PFSK-1 (cell line): ENCODE results near the gene MPP2.
A peak's percentile ranks its signal among the peaks of the same experiment; 100 is the strongest.

Experiments used
- FOXP2 ChIP-seq: optimal IDR thresholded peaks from 2 replicates; pipeline ENCODE3; 2011; ENCODE audit warnings: borderline replicate concordance, control low read depth, inconsistent platforms; ENCODE audit not compliant: insufficient read depth; ENCODE audit errors: extremely low read length, extremely low read depth
- POLR2AphosphoS5 ChIP-seq: IDR thresholded peaks from 2 replicates; pipeline ENCODE4 v1.6.1; 2012; ENCODE audit warnings: low read depth, mild to moderate bottlenecking, control low read depth, low read length, moderate library complexity
- SIN3A ChIP-seq: IDR thresholded peaks from 2 replicates; pipeline ENCODE4 v1.6.1; 2012; ENCODE audit warnings: mild to moderate bottlenecking, low read length, moderate library complexity, borderline replicate concordance; ENCODE audit not compliant: insufficient read depth
- TAF1 ChIP-seq: IDR thresholded peaks from 2 replicates; pipeline ENCODE4 v1.6.1; 2012; ENCODE audit warnings: low read length, control low read depth, borderline replicate concordance; ENCODE audit not compliant: insufficient read depth
- TF ChIP-seq, protein P1 (sequence below), 2 experiments: IDR thresholded peaks; 2 replicates each; pipeline versions ENCODE4 v1.6.1 to v1.8.0; 2011 to 2012; ENCODE audit warnings: low read depth in 2 of 2, low read length in 2 of 2, control low read depth in 1 of 2, inconsistent platforms in 1 of 2, mild to moderate bottlenecking in 1 of 2, moderate library complexity in 1 of 2; ENCODE audit not compliant: insufficient read depth in 1 of 2

MPP2 gene

DNA sequence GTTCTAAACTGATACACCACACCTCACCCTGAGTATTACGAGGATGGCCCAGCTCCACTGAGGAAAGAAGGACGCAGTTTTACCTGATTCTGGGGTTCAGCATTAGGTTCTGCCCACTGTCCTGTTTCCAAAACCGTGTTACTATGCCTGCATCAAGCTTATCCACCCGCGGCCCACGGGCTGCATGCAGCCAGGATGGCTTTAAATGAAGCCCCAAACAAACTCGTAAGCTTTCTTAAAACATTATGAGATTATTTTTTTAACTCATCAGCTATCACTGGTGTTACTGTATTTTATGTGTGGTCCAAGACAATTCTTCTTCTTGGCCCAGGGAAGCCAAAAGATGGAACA lies 64.4 kb downstream of the MPP2 start:
- no peak for TF ChIP-seq SIN3A
- no peak for TF ChIP-seq FOXP2
- TF ChIP-seq TAF1 = no peak
- TF ChIP-seq, protein P1, sequence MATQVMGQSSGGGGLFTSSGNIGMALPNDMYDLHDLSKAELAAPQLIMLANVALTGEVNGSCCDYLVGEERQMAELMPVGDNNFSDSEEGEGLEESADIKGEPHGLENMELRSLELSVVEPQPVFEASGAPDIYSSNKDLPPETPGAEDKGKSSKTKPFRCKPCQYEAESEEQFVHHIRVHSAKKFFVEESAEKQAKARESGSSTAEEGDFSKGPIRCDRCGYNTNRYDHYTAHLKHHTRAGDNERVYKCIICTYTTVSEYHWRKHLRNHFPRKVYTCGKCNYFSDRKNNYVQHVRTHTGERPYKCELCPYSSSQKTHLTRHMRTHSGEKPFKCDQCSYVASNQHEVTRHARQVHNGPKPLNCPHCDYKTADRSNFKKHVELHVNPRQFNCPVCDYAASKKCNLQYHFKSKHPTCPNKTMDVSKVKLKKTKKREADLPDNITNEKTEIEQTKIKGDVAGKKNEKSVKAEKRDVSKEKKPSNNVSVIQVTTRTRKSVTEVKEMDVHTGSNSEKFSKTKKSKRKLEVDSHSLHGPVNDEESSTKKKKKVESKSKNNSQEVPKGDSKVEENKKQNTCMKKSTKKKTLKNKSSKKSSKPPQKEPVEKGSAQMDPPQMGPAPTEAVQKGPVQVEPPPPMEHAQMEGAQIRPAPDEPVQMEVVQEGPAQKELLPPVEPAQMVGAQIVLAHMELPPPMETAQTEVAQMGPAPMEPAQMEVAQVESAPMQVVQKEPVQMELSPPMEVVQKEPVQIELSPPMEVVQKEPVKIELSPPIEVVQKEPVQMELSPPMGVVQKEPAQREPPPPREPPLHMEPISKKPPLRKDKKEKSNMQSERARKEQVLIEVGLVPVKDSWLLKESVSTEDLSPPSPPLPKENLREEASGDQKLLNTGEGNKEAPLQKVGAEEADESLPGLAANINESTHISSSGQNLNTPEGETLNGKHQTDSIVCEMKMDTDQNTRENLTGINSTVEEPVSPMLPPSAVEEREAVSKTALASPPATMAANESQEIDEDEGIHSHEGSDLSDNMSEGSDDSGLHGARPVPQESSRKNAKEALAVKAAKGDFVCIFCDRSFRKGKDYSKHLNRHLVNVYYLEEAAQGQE (IDR thresholded peaks at IDR 0.05; ENCODE audit: insufficient read depth in 1 of 2, low read depth in 2 of 2, low read length in 2 of 2) = no peak
- TF ChIP-seq POLR2AphosphoS5 = no peak

DNA sequence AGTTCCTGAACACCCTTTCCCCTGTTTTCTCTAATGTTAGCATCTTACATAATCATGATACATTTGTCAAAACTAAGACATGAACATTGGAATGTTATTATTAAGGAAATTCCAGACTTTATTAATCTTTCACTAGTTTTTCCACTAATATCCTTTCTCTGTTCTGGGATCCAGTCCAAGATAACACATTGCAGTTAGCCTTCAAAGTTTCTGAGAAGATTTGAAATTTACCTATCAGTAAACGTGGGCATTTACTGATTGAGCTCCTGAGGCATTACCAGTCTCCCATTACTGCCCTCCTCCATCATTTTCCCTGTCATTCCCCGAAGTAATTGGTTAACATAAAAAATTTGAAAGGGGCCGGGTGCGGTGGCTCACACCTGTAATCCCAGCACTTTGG lies 66.1 kb downstream of the MPP2 start:
- no peak for TF ChIP-seq SIN3A
- TF ChIP-seq TAF1 = no peak
- no peak for TF ChIP-seq FOXP2
- TF ChIP-seq, protein P1 (IDR thresholded peaks at IDR 0.05; ENCODE audit: insufficient read depth in 1 of 2, low read depth in 2 of 2, low read length in 2 of 2) = no peak
- TF ChIP-seq POLR2AphosphoS5 = no peak

DNA sequence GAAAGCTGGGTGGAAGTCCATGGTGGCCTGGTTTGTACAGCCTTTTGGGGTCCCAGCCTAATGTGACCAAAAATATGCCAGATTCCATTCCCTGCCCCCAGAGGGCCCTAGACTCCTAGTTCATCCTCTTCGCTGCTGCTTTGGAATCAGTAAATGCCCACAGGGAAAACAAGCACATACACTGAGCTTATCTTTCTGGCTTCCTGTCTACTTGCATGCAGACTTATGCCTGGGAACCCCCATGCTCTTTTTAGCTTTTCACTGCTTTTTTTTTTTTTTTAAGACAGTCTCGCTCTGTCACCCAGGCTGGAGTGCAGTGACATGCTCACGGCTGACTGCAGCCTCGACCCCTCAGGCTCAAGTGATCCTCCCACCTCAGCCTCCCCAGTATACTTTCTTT lies 66.5 kb downstream of the MPP2 start:
- TF ChIP-seq, protein P1 (IDR thresholded peaks at IDR 0.05; ENCODE audit: insufficient read depth in 1 of 2, low read depth in 2 of 2, low read length in 2 of 2) = peak in 1 of 2 experiments; percentile 16; a peak in 1 of 4 replicates
- no peak for TF ChIP-seq POLR2AphosphoS5

DNA sequence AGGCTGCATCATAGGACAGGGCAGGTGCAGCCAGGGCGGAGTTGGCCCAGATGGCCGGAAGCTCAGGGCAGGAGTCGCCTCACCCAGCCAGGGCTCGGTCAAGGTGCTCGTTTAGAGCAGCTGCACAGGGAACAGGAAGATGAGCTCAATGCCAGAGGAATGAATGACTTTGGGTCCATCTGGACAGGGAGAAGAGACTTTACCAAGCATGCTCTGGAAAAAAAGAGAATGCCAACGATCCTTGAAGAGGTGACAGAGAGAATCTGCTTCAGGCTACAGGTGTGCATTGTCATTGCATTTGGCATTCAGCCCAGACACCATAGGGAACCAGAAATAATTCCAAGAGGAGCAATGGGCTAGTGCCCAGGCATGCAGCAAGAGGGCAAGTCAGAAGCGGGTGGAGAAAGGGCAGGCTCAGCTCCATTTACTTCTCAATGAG lies 67.6 kb downstream of the MPP2 start:
- TF ChIP-seq SIN3A (no peak), POLR2AphosphoS5 (no peak), FOXP2 (no peak), TAF1 (no peak)
- TF ChIP-seq, protein P1 (IDR thresholded peaks at IDR 0.05; ENCODE audit: insufficient read depth in 1 of 2, low read depth in 2 of 2, low read length in 2 of 2) = no peak

DNA sequence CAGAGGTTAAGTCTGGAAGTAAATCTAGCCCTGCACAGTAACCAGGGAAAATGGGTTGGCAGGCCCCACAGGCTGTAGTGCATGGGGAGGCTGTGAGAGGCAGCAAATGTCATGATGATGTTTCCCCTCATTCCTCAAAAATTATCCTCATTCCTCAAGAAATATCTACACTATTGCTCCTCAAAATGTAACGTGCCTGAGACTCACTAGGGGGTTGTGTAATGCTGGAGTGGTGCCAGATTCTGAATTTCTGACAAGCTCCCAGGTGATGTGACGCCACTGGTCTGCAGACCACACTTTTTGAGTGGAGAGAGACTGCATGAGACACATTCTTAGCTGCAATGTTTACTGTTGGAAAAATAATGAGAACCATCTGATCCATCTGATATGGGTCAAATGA lies 73.2 kb downstream of the MPP2 start:
- TF ChIP-seq POLR2AphosphoS5 (no peak), FOXP2 (no peak), TAF1 (no peak), SIN3A (no peak)
- TF ChIP-seq, protein P1 (IDR thresholded peaks at IDR 0.05; ENCODE audit: insufficient read depth in 1 of 2, low read depth in 2 of 2, low read length in 2 of 2) = no peak
